NCI-H2196 treated with DMSO at 0.1 percent for 48 hours (cell line): ENCODE data around the gene NOVA2.

ENCODE experiments used
- DNase-seq: peaks from one replicate; lab custom pipeline; 2025; ENCODE audit not compliant: unreplicated experiment; lab: John Stamatoyannopoulos, UW

Gene NOVA2

GRCh38 chr19:45973553-45974338, at the start of gene NOVA2:
NOVA2 (minus strand) TSS chr19:45973865; CDS start chr19:45973351, 514 bp downstream.
- DNase-seq, result peak; percentile 75

GRCh38 chr19:46023311-46023779, 49.7 kb upstream of the NOVA2 start:
- no peak for DNase-seq

- DNase-seq, result no peak
Observed at GRCh38 chr19:46022431-46023310, 49.0 kb upstream of the NOVA2 start, which contains the start of gene PGLYRP1. PGLYRP1 (minus strand) TSS chr19:46023053; CDS start chr19:46023021, 32 bp downstream.

GRCh38 chr19:46022061-46022430, 48.4 kb upstream of the NOVA2 start:
- DNase-seq, result no peak

GRCh38 chr19:46021531-46022041, 47.9 kb upstream of the NOVA2 start:
- DNase-seq, result peak; percentile 27

- DNase-seq, result no peak
Observed at GRCh38 chr19:46020819-46021125, 47.1 kb upstream of the NOVA2 start.

GRCh38 chr19:46019270-46019669, 45.6 kb upstream of the NOVA2 start:
- DNase-seq, result no peak

GRCh38 chr19:46018729-46019251, 45.1 kb upstream of the NOVA2 start:
- no peak for DNase-seq

- no peak for DNase-seq
Observed at GRCh38 chr19:46017874-46018675, 44.4 kb upstream of the NOVA2 start.

GRCh38 chr19:46017095-46017429, 43.4 kb upstream of the NOVA2 start:
- no peak for DNase-seq

- DNase-seq, result peak; percentile 65
Observed at GRCh38 chr19:46016426-46017094, 42.9 kb upstream of the NOVA2 start.

GRCh38 chr19:46015687-46016425, 42.2 kb upstream of the NOVA2 start:
- DNase-seq, result no peak

- DNase-seq, result peak; percentile 82
Observed at GRCh38 chr19:46014941-46015686, 41.4 kb upstream of the NOVA2 start.

- no peak for DNase-seq
Observed at GRCh38 chr19:46014534-46014933, 40.9 kb upstream of the NOVA2 start.

GRCh38 chr19:46009530-46010510, 36.2 kb upstream of the NOVA2 start:
- DNase-seq, result peak; percentile 51

GRCh38 chr19:46006411-46006810, 32.7 kb upstream of the NOVA2 start:
- no peak for DNase-seq

GRCh38 chr19:46002678-46003275, 29.1 kb upstream of the NOVA2 start:
- DNase-seq, result no peak
